ENCODE results near the gene GALNT9. TPM values are rescaled to one million over a fixed set of nuclear protein-coding genes. Genes with fewer than 3 reads are reported as not detected.

The GALNT9 gene
- total and polyA plus RNA-seq, 2 donors: 0.91 to 1.5 TPM

GRCh38 chr12:132311201-132311915, 18.0 kb downstream of the GALNT9 start:
- no peak for DNase-seq (ENCODE audit: low read depth in 6 of 9, low spot score in 9 of 9)
- H3K4me3 ChIP-seq (ENCODE audit: low read length in 2 of 2): no peak overlapping the region
- peaks cover 0 to 6% of the 10 kb centered on the region in 2 donors for H3K27me3 ChIP-seq (ENCODE audit: control insufficient read depth in 2 of 2, insufficient read depth in 1 of 2, low read length in 1 of 2)
- H3K9me3 ChIP-seq (ENCODE audit: control insufficient read depth in 2 of 2, insufficient read depth in 1 of 2, low read length in 1 of 2): peaks cover 1 to 9% of the 10 kb centered on the region in 2 donors
- H3K36me3 ChIP-seq (ENCODE audit: control insufficient read depth in 2 of 2, insufficient read depth in 2 of 2, low read length in 1 of 2): no peaks in the 10 kb centered on the region
- H3K27ac ChIP-seq (ENCODE audit: low read depth in 1 of 2, low read length in 1 of 2): no peak overlapping the region
- WGBS: 89% methylated on average over 17 of the region's 17 CpGs
- no peaks in the 10 kb centered on the region for H3K4me1 ChIP-seq (ENCODE audit: control insufficient read depth in 2 of 2, insufficient read depth in 2 of 2, low read length in 2 of 2)

- H3K4me1 ChIP-seq (ENCODE audit: control insufficient read depth in 2 of 2, insufficient read depth in 2 of 2, low read length in 2 of 2): no peaks in the 10 kb centered on the region
- peaks cover 1 to 11% of the 10 kb centered on the region in 2 donors for H3K9me3 ChIP-seq (ENCODE audit: control insufficient read depth in 2 of 2, insufficient read depth in 1 of 2, low read length in 1 of 2)
- H3K36me3 ChIP-seq (ENCODE audit: control insufficient read depth in 2 of 2, insufficient read depth in 2 of 2, low read length in 1 of 2): no peaks in the 10 kb centered on the region
- H3K27me3 ChIP-seq (ENCODE audit: control insufficient read depth in 2 of 2, insufficient read depth in 1 of 2, low read length in 1 of 2): peaks cover 0 to 6% of the 10 kb centered on the region in 2 donors
- DNase-seq (ENCODE audit: low read depth in 6 of 9, low spot score in 9 of 9): no peak
- H3K4me3 ChIP-seq (ENCODE audit: low read length in 2 of 2): no peak overlapping the region
- no peak overlapping the region for H3K27ac ChIP-seq (ENCODE audit: low read depth in 1 of 2, low read length in 1 of 2)
- 74% methylated on average over 33 of the region's 33 CpGs for WGBS
These were observed 19.0 kb downstream of the GALNT9 start for GRCh38 chr12:132310181-132311040.

DNA sequence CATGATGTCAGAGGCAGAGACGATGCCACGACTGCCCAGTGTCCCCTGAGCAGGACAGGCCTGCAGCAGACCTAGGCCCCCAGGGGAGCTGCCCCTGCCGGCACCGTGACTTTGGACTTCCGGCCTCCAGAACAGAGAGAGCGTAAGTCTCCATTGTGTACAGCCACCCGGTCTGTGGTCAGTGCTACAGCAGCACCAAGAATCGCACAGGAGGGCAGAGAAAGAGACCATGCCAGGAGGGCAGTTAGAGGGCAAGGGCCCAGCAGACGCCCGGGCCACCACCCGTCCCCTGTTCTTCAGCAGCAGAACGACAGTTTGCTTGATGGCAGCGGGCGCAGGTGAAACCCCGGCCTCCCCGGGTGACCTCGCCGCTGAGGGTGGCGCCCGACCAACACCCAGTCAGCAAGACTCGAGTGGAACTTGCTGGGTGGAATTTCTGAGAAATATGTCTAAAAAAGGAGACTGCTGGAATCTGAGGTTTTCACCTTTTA, 19.7 kb downstream of the GALNT9 start:
- 92% methylated on average over 21 of the region's 21 CpGs for WGBS
- Histone ChIP-seq H3K27me3 (ENCODE audit: control insufficient read depth in 2 of 2, insufficient read depth in 1 of 2, low read length in 1 of 2) (peaks cover 0 to 4% of the 10 kb centered on the region in 2 donors), H3K9me3 (ENCODE audit: control insufficient read depth in 2 of 2, insufficient read depth in 1 of 2, low read length in 1 of 2) (peaks cover 1 to 17% of the 10 kb centered on the region in 2 donors), H3K4me1 (ENCODE audit: control insufficient read depth in 2 of 2, insufficient read depth in 2 of 2, low read length in 2 of 2) (no peaks in the 10 kb centered on the region), H3K4me3 (ENCODE audit: low read length in 2 of 2) (no peak overlapping the region), H3K27ac (ENCODE audit: low read depth in 1 of 2, low read length in 1 of 2) (no peak overlapping the region), H3K36me3 (ENCODE audit: control insufficient read depth in 2 of 2, insufficient read depth in 2 of 2, low read length in 1 of 2) (no peaks in the 10 kb centered on the region)
- DNase-seq (ENCODE audit: low read depth in 6 of 9, low spot score in 9 of 9): no peak

DNA sequence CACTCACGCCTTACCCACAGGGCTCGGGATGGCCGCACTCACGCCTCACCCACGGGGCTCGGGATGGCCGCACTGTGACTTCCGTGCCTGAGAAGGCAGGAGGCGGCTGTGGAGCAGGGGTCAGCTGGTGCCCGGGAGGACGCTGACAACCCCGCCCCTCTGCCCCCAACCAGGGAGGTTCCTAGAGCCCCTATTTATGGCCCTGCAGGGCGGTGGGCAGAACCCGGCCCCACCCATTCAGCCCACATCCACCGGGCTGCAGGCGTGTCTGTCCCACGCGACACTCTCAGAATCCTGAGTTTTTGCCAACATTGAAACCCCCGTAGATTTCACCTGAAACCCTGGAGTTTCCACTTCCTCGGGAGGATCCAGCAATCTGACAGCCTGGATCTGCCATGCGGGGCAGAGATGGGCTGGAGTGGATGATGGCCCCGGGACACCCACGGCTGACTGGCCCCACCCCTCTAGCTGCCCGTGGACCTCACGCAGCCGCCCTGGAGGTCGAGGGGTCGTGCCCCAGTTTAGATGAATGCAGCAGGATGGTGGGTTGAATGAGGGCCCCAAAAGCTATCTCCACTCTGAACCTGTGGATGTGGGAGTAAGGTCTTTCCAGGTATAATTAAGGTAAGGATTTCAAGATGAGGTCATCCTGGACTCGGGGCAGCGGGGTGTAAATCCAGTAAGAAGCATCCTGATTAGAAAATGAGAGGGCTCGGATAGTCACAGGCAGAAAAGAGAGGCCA, 20.4 kb downstream of the GALNT9 start:
- H3K4me1 ChIP-seq (ENCODE audit: control insufficient read depth in 2 of 2, insufficient read depth in 2 of 2, low read length in 2 of 2): no peaks in the 10 kb centered on the region
- no peak overlapping the region for H3K4me3 ChIP-seq (ENCODE audit: low read length in 2 of 2)
- H3K27me3 ChIP-seq (ENCODE audit: control insufficient read depth in 2 of 2, insufficient read depth in 1 of 2, low read length in 1 of 2): peaks cover 0 to 4% of the 10 kb centered on the region in 2 donors
- H3K9me3 ChIP-seq (ENCODE audit: control insufficient read depth in 2 of 2, insufficient read depth in 1 of 2, low read length in 1 of 2): peaks cover 1 to 17% of the 10 kb centered on the region in 2 donors
- 84% methylated on average over 31 of the region's 31 CpGs for WGBS
- no peaks in the 10 kb centered on the region for H3K36me3 ChIP-seq (ENCODE audit: control insufficient read depth in 2 of 2, insufficient read depth in 2 of 2, low read length in 1 of 2)
- no peak overlapping the region for H3K27ac ChIP-seq (ENCODE audit: low read depth in 1 of 2, low read length in 1 of 2)
- no peak for DNase-seq (ENCODE audit: low read depth in 6 of 9, low spot score in 9 of 9)

- no peaks in the 10 kb centered on the region for H3K4me1 ChIP-seq (ENCODE audit: control insufficient read depth in 2 of 2, insufficient read depth in 2 of 2, low read length in 2 of 2)
- no peak overlapping the region for H3K4me3 ChIP-seq (ENCODE audit: low read length in 2 of 2)
- H3K27me3 ChIP-seq (ENCODE audit: control insufficient read depth in 2 of 2, insufficient read depth in 1 of 2, low read length in 1 of 2): peaks cover 0 to 4% of the 10 kb centered on the region in 2 donors
- WGBS: 66% methylated on average over 32 of the region's 32 CpGs
- no peak overlapping the region for H3K27ac ChIP-seq (ENCODE audit: low read depth in 1 of 2, low read length in 1 of 2)
- H3K36me3 ChIP-seq (ENCODE audit: control insufficient read depth in 2 of 2, insufficient read depth in 2 of 2, low read length in 1 of 2): no peaks in the 10 kb centered on the region
- no peak for DNase-seq (ENCODE audit: low read depth in 6 of 9, low spot score in 9 of 9)
- H3K9me3 ChIP-seq (ENCODE audit: control insufficient read depth in 2 of 2, insufficient read depth in 1 of 2, low read length in 1 of 2): peaks cover 1 to 19% of the 10 kb centered on the region in 2 donors
These were observed 21.2 kb downstream of the GALNT9 start for GRCh38 chr12:132307976-132308852.

GRCh38 chr12:132306885-132307191, 22.6 kb downstream of the GALNT9 start:
- DNase-seq (ENCODE audit: low read depth in 6 of 9, low spot score in 9 of 9): no peak
- whole genome bisulfite sequencing: 81% methylated on average over 10 of the region's 10 CpGs

GRCh38 chr12:132305991-132306884, 23.2 kb downstream of the GALNT9 start:
- DNase-seq (ENCODE audit: low read depth in 6 of 9, low spot score in 9 of 9): no peak
- H3K36me3 ChIP-seq (ENCODE audit: control insufficient read depth in 2 of 2, insufficient read depth in 2 of 2, low read length in 1 of 2): no peaks in the 10 kb centered on the region
- peaks cover 0 to 22% of the 10 kb centered on the region in 2 donors for H3K9me3 ChIP-seq (ENCODE audit: control insufficient read depth in 2 of 2, insufficient read depth in 1 of 2, low read length in 1 of 2)
- H3K4me1 ChIP-seq (ENCODE audit: control insufficient read depth in 2 of 2, insufficient read depth in 2 of 2, low read length in 2 of 2): no peaks in the 10 kb centered on the region
- WGBS: 84% methylated on average over 51 of the region's 51 CpGs
- no peak overlapping the region for H3K27ac ChIP-seq (ENCODE audit: low read depth in 1 of 2, low read length in 1 of 2)
- H3K4me3 ChIP-seq (ENCODE audit: low read length in 2 of 2): no peak overlapping the region
- H3K27me3 ChIP-seq (ENCODE audit: control insufficient read depth in 2 of 2, insufficient read depth in 1 of 2, low read length in 1 of 2): peaks cover 0 to 4% of the 10 kb centered on the region in 2 donors

More at GRCh38 chr12:132306885-132307191, 22.6 kb downstream of the GALNT9 start:
- H3K36me3 ChIP-seq (ENCODE audit: control insufficient read depth in 2 of 2, insufficient read depth in 2 of 2, low read length in 1 of 2): no peaks in the 10 kb centered on the region
- no peak overlapping the region for H3K4me3 ChIP-seq (ENCODE audit: low read length in 2 of 2)
- H3K4me1 ChIP-seq (ENCODE audit: control insufficient read depth in 2 of 2, insufficient read depth in 2 of 2, low read length in 2 of 2): no peaks in the 10 kb centered on the region
- H3K27ac ChIP-seq (ENCODE audit: low read depth in 1 of 2, low read length in 1 of 2): no peak overlapping the region
- peaks cover 0 to 4% of the 10 kb centered on the region in 2 donors for H3K27me3 ChIP-seq (ENCODE audit: control insufficient read depth in 2 of 2, insufficient read depth in 1 of 2, low read length in 1 of 2)
- H3K9me3 ChIP-seq (ENCODE audit: control insufficient read depth in 2 of 2, insufficient read depth in 1 of 2, low read length in 1 of 2): peaks cover 1 to 22% of the 10 kb centered on the region in 2 donors
